ENCODE measurements around the gene DOCK3.

DNA sequence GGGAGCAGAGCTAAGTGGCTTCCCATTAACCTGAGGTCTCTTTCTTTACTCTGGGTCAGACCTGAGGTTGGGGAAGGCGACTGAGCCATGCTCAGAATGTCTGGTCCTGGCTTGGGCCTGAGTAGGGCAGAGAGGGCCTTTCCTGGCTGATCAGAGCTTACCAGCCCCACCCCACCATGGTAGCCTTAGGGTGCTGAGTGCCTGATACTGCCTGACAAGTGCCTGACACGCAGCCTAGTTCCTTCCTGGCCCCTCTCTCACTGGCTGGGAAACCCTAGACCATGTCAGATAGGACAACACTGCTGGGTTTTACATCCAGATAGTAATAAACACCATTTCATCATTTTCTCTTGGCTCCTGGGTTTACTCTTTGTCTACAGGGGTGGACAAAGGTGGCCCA, 25.8 kb upstream of the DOCK3 start:
- TF ChIP-seq, protein P1, sequence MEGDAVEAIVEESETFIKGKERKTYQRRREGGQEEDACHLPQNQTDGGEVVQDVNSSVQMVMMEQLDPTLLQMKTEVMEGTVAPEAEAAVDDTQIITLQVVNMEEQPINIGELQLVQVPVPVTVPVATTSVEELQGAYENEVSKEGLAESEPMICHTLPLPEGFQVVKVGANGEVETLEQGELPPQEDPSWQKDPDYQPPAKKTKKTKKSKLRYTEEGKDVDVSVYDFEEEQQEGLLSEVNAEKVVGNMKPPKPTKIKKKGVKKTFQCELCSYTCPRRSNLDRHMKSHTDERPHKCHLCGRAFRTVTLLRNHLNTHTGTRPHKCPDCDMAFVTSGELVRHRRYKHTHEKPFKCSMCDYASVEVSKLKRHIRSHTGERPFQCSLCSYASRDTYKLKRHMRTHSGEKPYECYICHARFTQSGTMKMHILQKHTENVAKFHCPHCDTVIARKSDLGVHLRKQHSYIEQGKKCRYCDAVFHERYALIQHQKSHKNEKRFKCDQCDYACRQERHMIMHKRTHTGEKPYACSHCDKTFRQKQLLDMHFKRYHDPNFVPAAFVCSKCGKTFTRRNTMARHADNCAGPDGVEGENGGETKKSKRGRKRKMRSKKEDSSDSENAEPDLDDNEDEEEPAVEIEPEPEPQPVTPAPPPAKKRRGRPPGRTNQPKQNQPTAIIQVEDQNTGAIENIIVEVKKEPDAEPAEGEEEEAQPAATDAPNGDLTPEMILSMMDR (conservative IDR thresholded peaks at IDR 0.05 in 1 of 2, IDR thresholded peaks at IDR 0.05 in 1 of 2; ENCODE audit: extremely low read depth in 1 of 2, insufficient read depth in 1 of 2, low read depth in 1 of 2, low read length in 2 of 2): no peak
- no peak for TF ChIP-seq EZH2 (IDR thresholded peaks at IDR 0.05; ENCODE audit: borderline replicate concordance, low read length)

All from mammary epithelial cell (primary cell).